Activated CD4-positive, alpha-beta T cell treated with anti-CD3 and anti-CD28 coated beads for 48 hours (primary cell): ENCODE results near the gene PRKAG2.

ENCODE experiments used
- DNase-seq: peaks from one replicate; pipeline ENCODE4 v3.0.0-alpha.2; 2020

PRKAG2 gene

DNA sequence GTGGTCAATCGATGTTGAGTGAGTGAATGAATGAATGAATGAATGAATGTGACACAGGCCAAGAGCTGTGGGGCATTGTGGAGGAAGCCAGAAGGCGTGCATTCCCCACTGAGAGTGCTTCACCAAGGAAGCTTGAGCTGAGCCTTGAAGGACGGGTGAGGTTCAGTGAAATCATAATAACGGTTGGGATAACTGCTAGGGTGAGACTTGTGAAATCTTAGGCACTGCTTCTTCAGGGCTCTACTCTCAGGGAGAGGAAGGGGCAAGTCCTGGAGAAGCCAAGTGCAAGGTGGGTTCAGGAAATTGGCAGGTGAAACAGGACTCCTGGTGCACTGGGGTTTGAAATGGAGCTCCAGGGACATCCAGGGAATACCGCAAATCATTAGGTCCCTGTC lies 23.7 kb upstream of the PRKAG2 start:
- DNase-seq = no peak

GRCh38 chr7:151899513-151900360 lies 22.8 kb upstream of the PRKAG2 start:
- no peak for DNase-seq

- DNase-seq = no peak
Observed at GRCh38 chr7:151897951-151898686, 21.2 kb upstream of the PRKAG2 start.

DNA sequence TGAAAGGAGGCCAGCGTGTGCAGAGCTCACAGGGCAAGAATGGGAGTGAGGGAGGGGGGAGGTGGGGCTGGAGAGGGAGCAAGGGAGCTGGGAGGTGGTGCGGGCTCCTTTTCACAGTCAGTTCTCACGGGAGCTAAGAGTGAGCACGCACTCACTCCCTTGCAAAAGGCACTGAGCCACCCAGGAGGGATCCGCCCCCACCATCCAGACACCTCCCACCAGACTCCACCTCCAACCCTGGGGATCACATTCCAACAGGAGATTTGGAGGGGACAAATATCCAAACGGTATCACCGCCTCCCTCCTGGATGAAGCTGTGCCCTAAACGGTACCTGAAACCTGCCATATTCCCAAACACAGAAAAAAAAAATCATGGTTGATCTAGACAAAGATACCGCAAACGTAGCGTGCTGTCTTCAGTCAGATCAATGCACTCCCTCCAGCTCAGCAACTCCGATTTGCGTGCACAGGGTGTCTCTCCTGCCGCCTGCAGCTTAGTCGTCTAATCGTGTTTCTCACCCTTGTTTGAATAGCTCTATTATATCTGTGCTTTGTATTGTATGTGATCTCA lies 20.3 kb upstream of the PRKAG2 start:
- DNase-seq = no peak

DNA sequence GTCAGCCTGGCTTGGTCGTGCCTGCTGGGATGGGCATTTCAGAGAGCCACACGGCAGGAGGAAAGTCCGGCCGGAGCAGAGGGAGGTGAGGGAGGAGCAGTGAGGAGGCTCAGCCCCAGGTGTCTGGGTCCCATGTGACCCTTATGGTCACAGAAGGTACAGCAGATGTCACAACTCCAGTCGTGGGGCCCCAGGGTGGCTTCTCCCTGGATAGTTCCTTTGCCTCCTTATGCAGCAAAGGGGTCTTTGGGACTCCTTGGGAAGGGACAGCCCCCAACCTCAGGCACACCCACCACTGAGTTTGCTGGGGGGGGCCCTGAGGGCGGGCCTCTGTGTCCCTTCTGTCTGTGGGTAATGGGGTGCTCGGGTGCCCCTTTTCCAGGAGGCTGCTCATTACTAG lies 19.6 kb upstream of the PRKAG2 start:
- no peak for DNase-seq

DNA sequence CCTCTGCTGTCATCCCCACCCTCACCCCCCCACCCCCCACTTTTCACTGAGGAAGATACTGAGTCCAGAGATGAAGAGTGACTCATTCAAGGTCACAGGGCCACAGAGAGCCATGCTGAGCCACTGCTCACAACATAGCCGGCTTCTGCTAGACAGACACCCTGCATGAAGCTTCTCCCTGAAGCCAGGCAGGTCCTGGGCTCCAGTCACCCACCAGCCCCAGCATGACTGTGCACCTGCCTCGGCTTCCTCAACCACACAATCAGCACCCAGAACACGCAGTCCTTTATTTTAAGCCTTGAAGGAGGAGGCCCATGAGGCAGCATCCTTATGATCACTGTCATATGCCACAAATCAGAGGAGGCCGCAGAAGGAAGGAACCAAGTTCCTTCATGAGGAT lies 19.2 kb upstream of the PRKAG2 start:
- no peak for DNase-seq

DNA sequence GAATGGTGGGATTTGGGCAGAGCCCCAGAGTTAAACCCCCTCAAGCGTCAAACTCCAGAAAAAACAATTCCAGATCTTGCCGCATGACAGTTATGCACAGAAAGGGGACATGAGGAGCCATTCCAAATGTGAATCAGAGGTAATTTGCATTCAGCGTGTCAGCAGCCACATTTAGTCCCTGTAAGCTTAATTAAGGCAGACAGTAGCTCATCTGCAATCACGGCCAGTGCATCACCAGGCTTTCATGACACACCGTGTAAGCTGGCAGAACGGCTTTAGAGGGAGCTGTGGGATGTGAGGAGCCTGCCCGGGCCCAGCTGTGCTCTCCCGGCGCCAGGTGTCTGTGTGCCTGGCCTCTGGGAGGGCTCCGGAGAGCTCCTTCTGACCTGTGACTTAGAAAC lies 18.7 kb upstream of the PRKAG2 start:
- DNase-seq = no peak

DNA sequence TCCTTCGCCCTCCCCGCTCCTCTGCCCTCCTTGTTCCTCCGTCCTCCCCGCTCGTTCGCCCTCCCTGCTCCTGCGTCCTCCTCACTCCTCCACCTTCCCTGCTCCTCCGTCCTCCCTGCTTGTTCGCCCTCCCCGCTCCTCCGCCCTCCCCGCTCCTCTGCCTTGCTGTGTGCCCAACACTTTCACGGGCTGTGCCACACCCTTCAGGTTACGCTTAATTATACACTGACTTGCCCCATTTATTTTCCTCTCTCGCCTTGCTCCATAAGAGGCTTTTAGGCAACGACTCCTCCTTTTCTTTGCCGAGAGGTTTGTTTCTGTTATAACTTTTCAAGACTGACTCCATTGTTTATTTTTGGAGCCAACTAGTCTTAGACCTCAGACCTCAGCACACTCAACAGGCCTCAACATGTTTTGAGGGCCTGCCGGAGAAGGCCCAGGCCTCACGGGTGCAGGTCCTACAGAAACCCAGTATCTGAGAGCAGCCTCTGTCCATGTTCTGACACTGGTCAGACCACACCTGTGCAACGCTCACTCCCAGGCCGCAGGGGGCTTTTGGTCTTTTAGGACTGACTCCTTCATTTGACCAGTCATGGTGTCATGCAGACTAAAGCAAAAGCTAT lies 18.2 kb upstream of the PRKAG2 start:
- DNase-seq = no peak

GRCh38 chr7:151894111-151895007 lies 17.4 kb upstream of the PRKAG2 start:
- DNase-seq = no peak

GRCh38 chr7:151893405-151893923 lies 16.5 kb upstream of the PRKAG2 start:
- no peak for DNase-seq

DNA sequence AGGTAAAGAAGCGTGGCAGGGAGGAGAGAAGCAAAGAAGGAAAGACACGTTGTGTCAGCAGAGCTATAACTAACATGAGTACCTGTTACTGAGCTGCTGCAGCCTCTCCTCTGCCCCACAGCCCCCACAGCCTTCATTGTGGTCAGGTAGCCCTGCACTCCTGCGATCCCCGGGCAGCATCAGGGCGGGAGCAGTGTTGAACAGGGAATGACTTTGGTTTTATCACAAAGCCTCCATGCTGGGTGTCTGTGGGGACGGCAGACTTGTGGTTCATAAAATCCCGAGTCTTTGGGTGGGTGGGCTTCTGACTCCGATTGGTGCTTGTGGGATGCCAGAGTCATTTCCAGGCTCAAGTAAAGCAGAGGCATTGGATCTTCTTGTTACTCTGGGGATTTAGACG lies 14.8 kb upstream of the PRKAG2 start:
- no peak for DNase-seq

- no peak for DNase-seq
Observed at GRCh38 chr7:151891182-151891581, 14.3 kb upstream of the PRKAG2 start.

GRCh38 chr7:151890355-151891004 lies 13.6 kb upstream of the PRKAG2 start:
- DNase-seq = no peak

DNA sequence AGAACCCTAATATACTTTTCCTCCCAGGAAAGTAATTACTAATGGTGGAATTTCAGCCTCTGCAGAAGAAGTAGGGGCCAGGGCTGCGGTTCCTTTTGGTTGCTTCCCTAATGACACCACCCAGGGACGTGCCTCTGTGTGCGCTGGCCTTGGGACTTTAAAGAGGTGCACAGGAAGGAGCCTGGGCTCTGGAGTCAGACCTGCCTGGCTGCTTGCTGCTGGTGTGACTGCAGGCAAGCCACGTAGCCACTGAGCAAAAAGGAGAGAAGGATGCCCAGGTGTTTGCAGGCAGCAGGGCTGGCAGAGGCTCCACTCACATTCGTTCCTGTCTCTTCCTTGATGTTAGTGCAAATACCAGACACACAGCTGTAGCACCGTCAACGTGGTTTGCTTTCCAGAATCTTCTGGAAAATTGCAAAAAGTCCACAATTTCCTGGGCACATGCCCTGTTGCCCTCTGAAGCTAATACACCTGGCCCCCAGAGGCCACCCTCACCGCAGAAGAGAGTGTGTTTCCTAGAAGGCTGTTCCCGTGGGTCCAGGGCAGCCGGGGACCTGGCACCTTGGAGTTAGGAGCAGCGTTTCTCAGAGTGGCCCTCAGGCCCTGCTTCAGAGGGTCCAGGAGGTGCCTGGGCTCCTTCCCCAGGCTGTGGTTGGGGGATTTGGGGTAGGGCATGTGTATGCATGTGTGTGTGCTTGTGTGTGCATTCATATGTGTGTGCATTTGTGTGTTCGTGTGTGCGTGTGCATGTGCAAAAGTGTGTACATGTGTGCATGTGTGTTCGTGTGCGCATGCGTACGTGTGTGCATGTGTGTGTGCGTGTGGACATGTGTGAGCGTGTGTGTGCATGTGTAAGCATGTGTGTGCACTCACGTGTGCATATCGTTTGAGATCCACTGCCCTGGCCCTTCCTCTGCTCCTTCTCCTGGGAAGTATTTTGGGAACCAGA lies 12.8 kb upstream of the PRKAG2 start:
- DNase-seq = no peak

- no peak for DNase-seq
Observed at GRCh38 chr7:151888079-151889067, 11.5 kb upstream of the PRKAG2 start.

DNA sequence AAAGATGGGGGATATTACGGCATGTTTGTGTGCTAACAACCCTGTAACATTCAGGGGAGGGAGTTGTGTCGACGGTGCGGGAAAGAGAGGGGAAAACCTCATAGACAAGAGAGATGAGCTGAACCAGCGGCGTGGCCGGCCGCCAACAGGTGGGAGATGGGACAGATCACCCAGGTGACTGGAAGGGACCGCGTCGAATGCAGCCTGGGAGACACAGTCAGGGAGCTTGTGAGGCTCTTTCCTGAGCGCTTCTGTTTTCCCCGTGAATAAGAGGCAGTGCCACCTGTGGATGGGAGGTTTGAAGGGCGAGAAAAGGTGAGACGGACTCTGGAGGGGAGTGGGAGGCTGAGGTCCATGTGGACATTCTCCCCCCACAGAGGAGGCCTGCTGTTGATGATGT lies 9.9 kb upstream of the PRKAG2 start:
- no peak for DNase-seq

DNA sequence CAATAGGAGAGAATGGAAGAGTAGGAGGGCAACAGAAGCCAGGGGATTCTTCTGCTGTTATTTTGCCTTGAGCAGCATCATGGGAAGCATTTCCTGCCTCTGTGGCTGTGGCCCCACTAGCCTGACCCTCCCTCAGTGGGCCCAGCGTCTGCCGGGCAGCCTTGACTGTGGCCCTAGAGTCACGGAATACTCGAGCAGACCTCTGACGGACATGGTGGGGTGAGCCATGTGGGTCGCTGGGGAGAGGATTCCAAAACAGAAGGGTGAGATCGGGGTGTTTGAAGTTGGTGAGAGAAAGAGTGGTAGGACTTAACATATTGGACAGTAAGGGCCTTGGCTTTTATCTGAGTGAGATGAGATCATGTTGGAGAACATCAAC lies 8.3 kb upstream of the PRKAG2 start:
- no peak for DNase-seq

DNA sequence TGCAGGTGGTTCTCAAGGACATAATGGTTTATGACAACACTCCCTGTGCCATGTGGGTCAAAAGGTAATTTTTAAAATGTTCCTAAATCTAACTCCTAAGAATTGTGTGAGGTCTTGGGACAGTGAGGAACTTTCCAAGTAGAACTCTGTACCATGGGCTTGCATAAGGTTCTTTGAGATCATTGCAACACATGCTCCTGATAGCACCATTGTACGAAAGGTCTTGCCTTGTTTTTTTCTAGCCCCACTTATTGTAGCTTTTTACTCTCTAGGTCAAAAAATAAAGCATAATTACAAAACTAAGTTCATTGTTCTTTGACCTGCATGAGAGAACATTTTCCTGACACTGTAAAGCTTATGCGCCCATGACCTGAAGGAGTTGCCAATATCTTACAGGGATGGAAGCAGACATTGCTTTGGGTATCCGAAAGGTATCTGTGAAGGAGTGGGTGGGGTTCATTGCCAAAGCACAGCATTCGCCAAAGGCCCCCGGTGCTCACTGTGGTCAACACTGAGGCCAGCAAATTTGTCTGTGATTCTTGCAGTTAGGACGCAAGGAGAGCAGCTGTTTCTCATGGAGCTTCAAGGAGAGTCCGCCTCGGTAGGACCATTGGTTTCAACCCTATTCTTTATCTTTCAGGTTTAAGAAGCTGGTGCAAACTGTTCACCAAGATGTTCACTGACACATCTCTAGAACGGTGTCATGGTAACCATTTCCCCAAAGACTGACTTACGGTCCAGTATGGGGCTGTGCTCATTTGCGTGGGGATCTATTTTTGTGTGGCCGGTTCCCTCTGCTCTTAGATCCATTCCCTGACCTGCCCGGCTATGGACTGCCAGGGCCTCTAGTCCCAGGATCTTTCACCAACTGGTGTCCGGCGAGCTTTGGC lies 7.6 kb upstream of the PRKAG2 start:
- no peak for DNase-seq
